PC-3 (cell line): Measurements from ENCODE around the gene GSDMA. TPM values are rescaled to one million over a fixed set of nuclear protein-coding genes. Genes with fewer than 3 reads are reported as not detected.

Experiments
- ATAC-seq: fragments of 200-7000 bp; cut with Tn5 transposase; 2 replicates; pipeline ENCODE4 v1.9.1; 2020; ENCODE audit warnings: mild to moderate bottlenecking, moderate library complexity
- BruUV-seq: library from RNA; stranded (reverse); fragments of 400-500 nt; replicated peaks from 2 replicates; lab custom pipeline; 2021; lab: Mats Ljungman, UMichigan
- CTCF ChIA-PET: fragments of 300-600 bp; sonication (Branson Sonifier 250); formaldehyde crosslinking; loops from one replicate; lab custom pipeline; 2022; ENCODE audit warnings: antibody characterized with exemption; lab: Charles Lee
- POLR2A ChIA-PET: fragments of 300-600 bp; sonication (Branson Sonifier 250); formaldehyde crosslinking; loops from one replicate; lab custom pipeline; 2022; ENCODE audit warnings: antibody characterized with exemption; ENCODE audit not compliant: unreplicated experiment; lab: Charles Lee
- DNase-seq: peaks from one replicate; pipeline ENCODE4 v3.0.0-alpha.2; 2015
- H2AFZ ChIP-seq: fragments of 300-600 bp; sonication (generic); 2 replicates; pipeline ENCODE4 v1.6.0; 2016; ENCODE audit warnings: antibody characterized with exemption, low read length
- H3F3A ChIP-seq: fragments of 300-600 bp; sonication (generic); one replicate; pipeline ENCODE4 v1.6.0; 2017; ENCODE audit warnings: antibody characterized with exemption, low read length, control low read depth, mild to moderate bottlenecking; ENCODE audit not compliant: unreplicated experiment
- H3K27ac ChIP-seq: fragments of 300-600 bp; sonication (generic); 2 replicates; pipeline ENCODE4 v1.5.1; 2016; ENCODE audit warnings: mild to moderate bottlenecking, low read length
- H3K27me3 ChIP-seq: fragments of 300-600 bp; sonication (generic); 2 replicates; pipeline ENCODE4 v1.6.1; 2016; ENCODE audit warnings: low read length, mixed read lengths
- H3K36me3 ChIP-seq: fragments of 300-600 bp; sonication (generic); 2 replicates; pipeline ENCODE4 v1.6.1; 2016; ENCODE audit warnings: low read depth, mixed run types, low read length, mixed read lengths
- H3K4me1 ChIP-seq: fragments of 300-600 bp; sonication (generic); 2 replicates; pipeline ENCODE4 v1.5.1; 2016; ENCODE audit warnings: low read length; ENCODE audit not compliant: insufficient read depth
- H3K4me2 ChIP-seq: fragments of 300-600 bp; sonication (generic); 2 replicates; pipeline ENCODE4 v1.6.0; 2016; ENCODE audit warnings: low read length
- H3K4me3 ChIP-seq: fragments of 300-600 bp; sonication (generic); 2 replicates; pipeline ENCODE4 v1.5.1; 2016; ENCODE audit warnings: mild to moderate bottlenecking, low read length, mixed read lengths
- H3K79me2 ChIP-seq: fragments of 300-600 bp; sonication (generic); 2 replicates; pipeline ENCODE4 v1.6.1; 2017; ENCODE audit warnings: low read length, mixed read lengths
- H3K9ac ChIP-seq: fragments of 300-600 bp; sonication (generic); 2 replicates; pipeline ENCODE4 v1.6.0; 2016; ENCODE audit warnings: mild to moderate bottlenecking, low read length
- H3K9me2 ChIP-seq: fragments of 300-600 bp; sonication (generic); replicated peaks from 2 replicates; pipeline ENCODE4 v1.6.1; 2016; ENCODE audit warnings: mixed run types, low read length, mixed read lengths
- H3K9me3 ChIP-seq: fragments of 300-600 bp; sonication (generic); 2 replicates; pipeline ENCODE4 v1.6.1; 2016; ENCODE audit warnings: low read length, mixed read lengths
- H4K20me1 ChIP-seq: fragments of 300-600 bp; sonication (generic); 2 replicates; pipeline ENCODE4 v1.6.1; 2016; ENCODE audit warnings: low read length, mixed read lengths
- EZH2 ChIP-seq: fragments of 300-600 bp; sonication (generic); IDR thresholded peaks from one replicate; pipeline ENCODE4 v1.6.1; 2017; ENCODE audit warnings: antibody characterized with exemption, mild to moderate bottlenecking, low read length; ENCODE audit not compliant: unreplicated experiment
- EZH2phosphoT487 ChIP-seq: fragments of 300-600 bp; sonication (generic); IDR thresholded peaks from 2 replicates; pipeline ENCODE4 v1.6.1; 2018; ENCODE audit warnings: mild to moderate bottlenecking, antibody characterized with exemption, low read length, borderline replicate concordance
- intact Hi-C: fragments of 100-400 bp; cut with micrococcal nuclease; formaldehyde crosslinking; loops from 2 replicates; pipeline ENCODE4 v1.9.0; 2023
- total RNA-seq: library from RNA; depleted of rRNA; stranded (reverse); fragments of >200 nt; gene quantifications from 2 replicates; pipeline ENCODE4 v1.2.3, GENCODE V29; 2014
- TF ChIP-seq, protein P1 (sequence below): fragments of 300-600 bp; sonication (generic); conservative IDR thresholded peaks from 2 replicates; pipeline ENCODE4 v1.5.1; 2017; ENCODE audit warnings: antibody characterized with exemption, low read depth, mild to moderate bottlenecking, low read length

The GSDMA gene
- total RNA-seq, 1 experiment from 2014 or later = not detected

DNA sequence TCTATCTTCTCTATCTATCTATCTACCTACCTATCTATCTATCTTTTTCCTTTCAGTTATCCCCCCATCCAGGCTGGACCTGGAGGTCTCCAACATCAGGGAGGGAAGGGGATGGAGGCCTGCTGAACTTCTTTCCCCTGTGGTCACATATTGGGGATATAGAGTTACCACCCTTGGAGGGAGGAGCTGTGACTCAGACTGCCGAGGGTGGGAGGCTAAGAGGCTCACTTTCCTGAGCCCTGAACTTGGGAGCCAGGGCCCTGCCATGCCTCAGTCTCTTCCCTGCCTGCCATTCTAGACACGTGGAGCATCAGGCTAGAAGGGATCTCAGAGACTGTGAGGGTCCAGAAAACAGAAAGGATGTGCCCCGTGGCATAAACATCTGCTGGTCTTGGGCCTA is 26.9 kb upstream of the GSDMA start:
- no peak for TF ChIP-seq EZH2phosphoT487
- TF ChIP-seq, protein P1, sequence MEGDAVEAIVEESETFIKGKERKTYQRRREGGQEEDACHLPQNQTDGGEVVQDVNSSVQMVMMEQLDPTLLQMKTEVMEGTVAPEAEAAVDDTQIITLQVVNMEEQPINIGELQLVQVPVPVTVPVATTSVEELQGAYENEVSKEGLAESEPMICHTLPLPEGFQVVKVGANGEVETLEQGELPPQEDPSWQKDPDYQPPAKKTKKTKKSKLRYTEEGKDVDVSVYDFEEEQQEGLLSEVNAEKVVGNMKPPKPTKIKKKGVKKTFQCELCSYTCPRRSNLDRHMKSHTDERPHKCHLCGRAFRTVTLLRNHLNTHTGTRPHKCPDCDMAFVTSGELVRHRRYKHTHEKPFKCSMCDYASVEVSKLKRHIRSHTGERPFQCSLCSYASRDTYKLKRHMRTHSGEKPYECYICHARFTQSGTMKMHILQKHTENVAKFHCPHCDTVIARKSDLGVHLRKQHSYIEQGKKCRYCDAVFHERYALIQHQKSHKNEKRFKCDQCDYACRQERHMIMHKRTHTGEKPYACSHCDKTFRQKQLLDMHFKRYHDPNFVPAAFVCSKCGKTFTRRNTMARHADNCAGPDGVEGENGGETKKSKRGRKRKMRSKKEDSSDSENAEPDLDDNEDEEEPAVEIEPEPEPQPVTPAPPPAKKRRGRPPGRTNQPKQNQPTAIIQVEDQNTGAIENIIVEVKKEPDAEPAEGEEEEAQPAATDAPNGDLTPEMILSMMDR = no peak
- H3K4me2 ChIP-seq = no peak overlapping the region
- DNase-seq (peak; percentile 9), ATAC-seq (no peak)
- intact Hi-C loops = no loop called here
- H3K9me3 ChIP-seq = no peaks in the 10 kb centered on the region
- BruUV-seq = no TSS peak
- no peaks in the 10 kb centered on the region for H3K79me2 ChIP-seq
- H3K36me3 ChIP-seq = no peaks in the 10 kb centered on the region
- no peaks in the 10 kb centered on the region for H4K20me1 ChIP-seq
- H3K27ac ChIP-seq = no peak overlapping the region
- H2AFZ ChIP-seq = no peak overlapping the region
- ChIA-PET CTCF (no interaction called here), POLR2A (no interaction called here)
- H3K27me3 ChIP-seq = no peaks in the 10 kb centered on the region
- no peak overlapping the region for H3K9ac ChIP-seq
- no peaks in the 10 kb centered on the region for H3K9me2 ChIP-seq
- H3K4me3 ChIP-seq = no peak overlapping the region
- H3F3A ChIP-seq = no peaks in the 10 kb centered on the region
- H3K4me1 ChIP-seq = peaks cover 8% of the 10 kb centered on the region; the same call in 1 of the 2 replicates

DNA sequence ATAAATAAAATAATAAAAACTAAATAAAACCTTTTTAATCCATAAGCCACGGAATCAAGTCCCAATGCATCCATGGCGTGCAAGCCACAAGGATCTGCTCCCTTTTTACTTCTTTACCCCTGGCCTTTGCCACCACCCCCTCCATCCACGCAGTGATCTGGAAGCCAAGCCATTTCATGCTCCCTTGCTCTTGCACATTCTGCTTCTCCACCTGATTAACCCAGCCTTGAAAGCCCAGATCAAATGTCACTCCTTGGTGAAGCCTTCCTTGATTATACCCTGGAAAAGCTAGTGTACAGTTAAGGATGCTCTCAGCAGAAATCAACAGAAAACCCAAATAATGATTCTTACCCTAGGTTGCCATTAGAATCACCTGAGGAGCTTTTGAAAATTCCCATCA is 25.4 kb upstream of the GSDMA start:
- no peak overlapping the region for H3K4me3 ChIP-seq
- no peak for TF ChIP-seq EZH2phosphoT487
- TF ChIP-seq, protein P1 = no peak
- TF ChIP-seq EZH2 = no peak
- BruUV-seq = no TSS peak
- no peak overlapping the region for H3K4me2 ChIP-seq
- ATAC-seq = no peak
- H3K27ac ChIP-seq = no peak overlapping the region
- no peaks in the 10 kb centered on the region for H3K79me2 ChIP-seq
- no peaks in the 10 kb centered on the region for H3F3A ChIP-seq
- CTCF ChIA-PET = no interaction called here
- no peaks in the 10 kb centered on the region for H3K9me3 ChIP-seq
- POLR2A ChIA-PET = no interaction called here
- H2AFZ ChIP-seq = no peak overlapping the region
- no peak for DNase-seq
- no peaks in the 10 kb centered on the region for H3K27me3 ChIP-seq
- no peaks in the 10 kb centered on the region for H3K9me2 ChIP-seq
- H3K4me1 ChIP-seq = peaks cover 8% of the 10 kb centered on the region; the same call in 1 of the 2 replicates
- H4K20me1 ChIP-seq = no peaks in the 10 kb centered on the region
- intact Hi-C loops = no loop called here
- no peaks in the 10 kb centered on the region for H3K36me3 ChIP-seq
- H3K9ac ChIP-seq = no peak overlapping the region

- H3K27me3 ChIP-seq = no peaks in the 10 kb centered on the region
- DNase-seq (no peak), ATAC-seq (no peak)
- ChIA-PET POLR2A (no interaction called here), CTCF (no interaction called here)
- H2AFZ ChIP-seq = no peak overlapping the region
- no peaks in the 10 kb centered on the region for H3F3A ChIP-seq
- no peaks in the 10 kb centered on the region for H3K9me2 ChIP-seq
- intact Hi-C loops = no loop called here
- no peak overlapping the region for H3K4me3 ChIP-seq
- H3K4me1 ChIP-seq = peaks cover 8% of the 10 kb centered on the region; the same call in 1 of the 2 replicates
- H3K4me2 ChIP-seq = no peak overlapping the region
- no peaks in the 10 kb centered on the region for H3K9me3 ChIP-seq
- TF ChIP-seq EZH2 (no peak), EZH2phosphoT487 (no peak)
- TF ChIP-seq, protein P1 = no peak
- BruUV-seq = no TSS peak
- no peak overlapping the region for H3K9ac ChIP-seq
- no peaks in the 10 kb centered on the region for H3K79me2 ChIP-seq
- H3K36me3 ChIP-seq = no peaks in the 10 kb centered on the region
- no peak overlapping the region for H3K27ac ChIP-seq
- no peaks in the 10 kb centered on the region for H4K20me1 ChIP-seq
Observed at GRCh38 chr17:39938140-39938869, 24.5 kb upstream of the GSDMA start.
